Effector memory CD4-positive, alpha-beta T cell (primary cell): ENCODE measurements around the gene HP1BP3.

Experiments used
- DNase-seq, 3 donors: peaks; one replicate each; pipeline ENCODE4 v3.0.0-alpha.2; 2020
- H3K27ac ChIP-seq: 2 replicates; pipeline ENCODE4 v1.7.0; 2013; ENCODE audit warnings: mild to moderate bottlenecking, low read length, moderate library complexity; ENCODE audit not compliant: insufficient read depth, poor library complexity, severe bottlenecking
- H3K27me3 ChIP-seq: replicated peaks from 2 replicates; pipeline ENCODE4 v1.7.0; 2013; ENCODE audit warnings: mild to moderate bottlenecking, low read length; ENCODE audit not compliant: insufficient read depth, control insufficient read depth, poor library complexity, severe bottlenecking
- H3K36me3 ChIP-seq: 2 replicates; pipeline ENCODE4 v1.7.0; 2013; ENCODE audit warnings: mild to moderate bottlenecking, low read length, moderate library complexity; ENCODE audit not compliant: control insufficient read depth, insufficient read depth
- H3K4me1 ChIP-seq: 2 replicates; pipeline ENCODE4 v1.7.0; 2013; ENCODE audit warnings: low read length, mild to moderate bottlenecking; ENCODE audit not compliant: control insufficient read depth, insufficient read depth, poor library complexity, severe bottlenecking
- H3K4me3 ChIP-seq: 2 replicates; pipeline ENCODE4 v1.7.0; 2013; ENCODE audit warnings: low read length, low read depth, mild to moderate bottlenecking; ENCODE audit not compliant: insufficient read depth, poor library complexity, severe bottlenecking
- H3K9me3 ChIP-seq: 2 replicates; pipeline ENCODE4 v1.7.0; 2013; ENCODE audit warnings: mild to moderate bottlenecking, low read length, moderate library complexity; ENCODE audit not compliant: control insufficient read depth

Gene HP1BP3

GRCh38 chr1:20728371-20729154 lies 58.5 kb downstream of the HP1BP3 start:
- no peak overlapping the region for H3K4me3 ChIP-seq
- no peaks in the 10 kb centered on the region for H3K27me3 ChIP-seq
- peaks cover 17% of the 10 kb centered on the region for H3K4me1 ChIP-seq
- H3K27ac ChIP-seq = no peak overlapping the region
- DNase-seq = no peak
- H3K9me3 ChIP-seq = no peaks in the 10 kb centered on the region
- no peaks in the 10 kb centered on the region for H3K36me3 ChIP-seq

- Histone ChIP-seq H3K4me1 (peaks cover 10% of the 10 kb centered on the region), H3K27ac (no peak overlapping the region), H3K36me3 (no peaks in the 10 kb centered on the region), H3K4me3 (no peak overlapping the region), H3K9me3 (no peaks in the 10 kb centered on the region), H3K27me3 (no peaks in the 10 kb centered on the region)
- DNase-seq = no peak
Observed at GRCh38 chr1:20727746-20728316, 59.3 kb downstream of the HP1BP3 start.

GRCh38 chr1:20726932-20727745 lies 60.0 kb downstream of the HP1BP3 start:
- no peaks in the 10 kb centered on the region for H3K36me3 ChIP-seq
- H3K4me1 ChIP-seq = peaks cover 4% of the 10 kb centered on the region
- no peak overlapping the region for H3K27ac ChIP-seq
- H3K9me3 ChIP-seq = no peaks in the 10 kb centered on the region
- no peak for DNase-seq
- no peak overlapping the region for H3K4me3 ChIP-seq
- H3K27me3 ChIP-seq = no peaks in the 10 kb centered on the region

GRCh38 chr1:20726118-20726911 lies 60.8 kb downstream of the HP1BP3 start:
- Histone ChIP-seq H3K4me1 (peaks cover 2% of the 10 kb centered on the region), H3K9me3 (no peaks in the 10 kb centered on the region), H3K36me3 (no peaks in the 10 kb centered on the region), H3K4me3 (no peak overlapping the region), H3K27ac (no peak overlapping the region), H3K27me3 (no peaks in the 10 kb centered on the region)
- no peak for DNase-seq

- Histone ChIP-seq H3K4me1 (no peaks in the 10 kb centered on the region), H3K36me3 (no peaks in the 10 kb centered on the region), H3K4me3 (no peak overlapping the region), H3K27me3 (no peaks in the 10 kb centered on the region), H3K9me3 (no peaks in the 10 kb centered on the region), H3K27ac (no peak overlapping the region)
- DNase-seq = no peak
Observed at GRCh38 chr1:20725189-20726117, 61.7 kb downstream of the HP1BP3 start.

- no peak overlapping the region for H3K27ac ChIP-seq
- H3K36me3 ChIP-seq = no peaks in the 10 kb centered on the region
- no peaks in the 10 kb centered on the region for H3K4me1 ChIP-seq
- no peak overlapping the region for H3K4me3 ChIP-seq
- no peaks in the 10 kb centered on the region for H3K9me3 ChIP-seq
- no peak for DNase-seq
- H3K27me3 ChIP-seq = no peaks in the 10 kb centered on the region
Observed at GRCh38 chr1:20724364-20725188, 62.5 kb downstream of the HP1BP3 start.

- DNase-seq = no peak
- Histone ChIP-seq H3K4me3 (no peak overlapping the region), H3K36me3 (no peaks in the 10 kb centered on the region), H3K27ac (no peak overlapping the region), H3K9me3 (no peaks in the 10 kb centered on the region), H3K27me3 (no peaks in the 10 kb centered on the region), H3K4me1 (no peaks in the 10 kb centered on the region)
Observed at GRCh38 chr1:20723537-20724363, 63.4 kb downstream of the HP1BP3 start.

- Histone ChIP-seq H3K4me1 (no peaks in the 10 kb centered on the region), H3K36me3 (no peaks in the 10 kb centered on the region), H3K27me3 (no peaks in the 10 kb centered on the region), H3K4me3 (no peak overlapping the region), H3K27ac (no peak overlapping the region), H3K9me3 (no peaks in the 10 kb centered on the region)
- no peak for DNase-seq
Observed at GRCh38 chr1:20723159-20723536, 64.0 kb downstream of the HP1BP3 start.
